GM21576 (cell line): ENCODE data around the gene THAP3.
A peak's percentile ranks its signal among the peaks of the same experiment; 100 is the strongest.
"Not testable (repeated sequence)": the region's sequence is repeated elsewhere in the genome, so short reads cannot be mapped to it uniquely, and the experiment has no call there.

Source experiments
- ATAC-seq: cut with Tn5 transposase; IDR thresholded peaks from one replicate; pipeline ENCODE4 v1.9.1; 2021; ENCODE audit warnings: mild to moderate bottlenecking, moderate library complexity; ENCODE audit not compliant: unreplicated experiment

The THAP3 gene

DNA sequence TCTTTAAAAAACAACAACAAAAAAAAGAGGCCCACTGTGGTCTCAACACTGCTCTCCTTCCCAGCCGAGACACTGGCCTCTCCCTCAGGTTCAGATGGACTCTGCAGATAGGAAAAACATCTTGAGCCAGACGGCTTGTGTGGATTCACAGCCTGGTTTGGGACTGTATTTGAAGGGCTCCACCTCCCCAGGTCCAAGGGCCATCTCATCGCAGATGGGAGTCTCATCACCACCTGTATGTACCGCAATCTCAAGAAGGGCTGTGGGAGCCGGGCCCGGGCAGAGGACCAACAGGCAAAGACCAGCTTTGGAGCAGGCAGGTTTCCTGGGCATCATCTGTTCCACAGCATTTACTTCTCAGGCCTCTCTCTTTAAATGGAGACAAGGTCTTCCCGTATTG is 34.6 kb upstream of the THAP3 start:
- no peak for ATAC-seq

DNA sequence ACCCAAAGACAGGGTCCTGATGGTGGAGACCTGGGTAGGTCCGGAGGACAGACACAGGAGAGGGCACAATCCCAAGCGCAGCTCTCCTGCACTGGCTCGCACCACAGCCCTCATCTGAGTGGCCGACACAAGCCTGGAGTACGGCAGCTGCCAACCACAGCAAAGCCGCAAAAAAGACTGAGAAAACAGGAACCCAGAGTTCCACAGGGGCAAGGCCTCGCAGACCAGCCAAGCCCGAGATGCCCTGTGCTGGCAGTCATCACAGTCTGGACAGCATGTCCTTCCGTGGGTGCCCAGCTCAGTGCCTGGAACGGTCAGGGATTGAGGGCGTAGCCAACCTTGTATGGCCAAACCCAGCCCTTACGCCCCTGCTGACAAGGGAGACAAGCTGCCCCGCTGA is 33.4 kb upstream of the THAP3 start:
- no peak for ATAC-seq

DNA sequence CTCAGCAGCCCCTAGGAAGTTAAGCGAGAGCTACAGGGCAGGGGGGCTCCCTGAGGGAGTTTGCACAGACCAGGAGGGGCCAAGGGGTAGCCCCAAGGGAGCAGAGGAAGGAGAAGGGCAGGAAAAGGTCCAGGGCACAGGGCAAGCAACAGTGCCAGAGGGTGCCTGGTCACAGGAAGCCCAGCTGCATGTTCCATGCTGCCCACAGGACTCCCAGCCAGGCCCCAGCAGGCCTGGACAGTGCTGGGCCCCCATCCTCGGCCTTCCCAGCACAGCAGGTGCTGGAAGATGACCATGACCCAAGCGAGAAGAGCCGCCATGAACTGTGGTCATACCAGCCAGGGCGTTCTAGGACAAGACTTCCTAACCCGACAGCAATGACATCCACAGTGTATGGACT is 33.0 kb upstream of the THAP3 start:
- no peak for ATAC-seq

DNA sequence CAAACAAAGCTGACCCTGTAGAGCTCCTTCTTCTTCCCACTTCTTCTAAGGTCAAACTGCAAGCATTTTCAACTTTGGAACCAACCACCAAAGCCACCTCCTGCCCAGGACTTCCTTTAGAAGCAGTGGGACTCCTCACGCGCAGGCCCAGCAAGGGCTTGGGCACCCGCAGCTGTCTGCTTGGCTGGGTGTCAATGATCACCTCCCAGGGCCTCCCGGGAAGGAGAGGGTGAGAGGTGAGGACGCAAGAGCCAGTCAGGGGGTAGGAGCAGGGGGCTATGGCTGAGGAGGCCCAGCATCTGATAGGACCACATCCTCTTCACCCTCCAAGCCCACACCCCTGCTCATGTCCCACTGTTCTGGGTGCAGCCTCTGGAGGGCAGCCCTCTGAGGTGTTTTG is 32.2 kb upstream of the THAP3 start:
- ATAC-seq = no peak

DNA sequence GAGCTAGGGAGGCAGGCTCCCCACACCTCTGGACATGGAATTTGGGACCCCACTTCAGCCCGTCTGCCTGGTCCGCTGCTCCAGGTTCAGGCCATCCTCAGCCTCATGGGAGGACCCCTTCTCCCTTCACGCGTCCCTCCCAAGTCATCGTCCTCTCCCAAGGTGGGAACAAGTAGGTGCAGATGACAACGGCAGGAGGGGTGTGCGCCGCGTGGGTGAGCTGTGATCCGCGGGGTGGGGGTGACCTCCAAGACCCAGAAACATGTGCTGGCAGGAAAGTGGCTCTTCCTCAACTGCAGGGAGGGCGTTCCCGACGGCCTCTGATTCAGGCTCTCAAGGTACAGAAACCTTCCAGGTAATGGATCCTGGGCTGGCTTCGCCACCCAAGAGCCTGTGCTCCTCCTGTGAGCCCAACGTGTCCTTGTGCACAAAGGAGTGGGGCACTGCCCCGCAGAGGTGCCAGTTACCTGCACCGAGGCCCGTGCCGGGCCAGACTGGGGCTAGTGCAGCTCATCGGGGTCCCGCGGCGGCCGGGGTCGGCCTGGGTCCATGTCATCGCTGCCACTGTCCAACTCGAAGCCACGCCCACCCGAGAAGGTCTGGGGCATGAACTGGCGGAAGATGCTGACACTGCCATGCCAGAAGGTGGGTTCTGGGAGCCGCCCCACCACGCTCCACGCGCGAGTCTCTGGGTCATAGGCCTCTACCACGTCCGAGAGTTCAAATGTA is 31.6 kb upstream of the THAP3 start:
- no peak for ATAC-seq

DNA sequence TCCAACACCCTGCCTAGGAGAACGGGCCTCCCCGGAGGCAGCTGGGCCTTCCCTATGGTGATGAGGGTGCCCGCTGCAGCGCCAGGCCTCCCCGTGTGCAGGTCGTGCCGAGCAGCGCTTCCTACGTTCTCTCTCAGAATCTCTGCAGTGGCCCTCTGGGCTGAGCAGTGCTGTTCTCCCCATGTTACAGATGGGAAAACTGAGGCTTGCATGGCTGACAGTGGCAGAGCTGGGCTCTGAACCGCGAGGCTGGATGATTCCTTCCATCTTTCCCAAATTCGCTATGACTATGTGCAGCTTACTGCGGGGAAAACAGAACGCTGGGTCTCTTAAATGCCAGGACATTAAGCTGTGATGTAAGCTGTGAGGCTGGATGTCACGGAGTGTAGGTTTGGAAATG is 30.9 kb upstream of the THAP3 start:
- no peak for ATAC-seq

DNA sequence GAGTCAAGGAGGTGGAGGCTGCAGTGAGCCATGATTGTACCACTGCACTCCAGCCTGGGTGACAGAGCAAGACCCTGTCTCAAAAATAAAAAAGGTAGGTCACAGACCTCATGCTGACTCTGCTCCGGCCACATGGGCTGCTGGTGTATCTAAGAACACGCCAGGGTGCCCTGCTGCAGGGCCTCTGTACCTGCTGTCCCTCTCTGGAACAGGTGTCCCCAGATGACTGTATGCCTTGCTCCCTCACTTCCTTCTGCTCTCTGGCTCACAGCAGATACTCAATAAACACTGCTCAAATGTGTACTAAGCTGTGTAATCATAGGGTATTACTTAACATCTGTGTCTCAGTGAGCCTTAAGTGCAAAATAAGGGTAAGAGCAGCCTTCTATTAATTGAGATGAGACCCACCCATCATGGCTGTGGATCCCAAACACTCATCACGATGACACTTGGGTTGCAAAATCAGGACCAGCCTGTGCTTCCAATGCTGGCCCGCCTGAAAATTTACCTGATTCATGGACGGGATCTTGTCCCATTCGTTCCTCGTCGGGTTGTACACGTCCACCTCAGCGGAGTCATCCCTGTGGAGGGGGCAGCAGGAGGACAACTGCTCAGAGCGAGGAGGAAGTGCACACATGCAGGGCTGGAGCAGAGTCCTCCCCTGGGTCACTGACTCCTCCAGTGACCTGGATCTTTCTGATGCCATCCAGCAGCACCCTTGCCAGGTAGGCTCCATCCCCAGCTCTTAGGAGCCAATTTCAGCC is 29.5 kb upstream of the THAP3 start:
- no peak for ATAC-seq

DNA sequence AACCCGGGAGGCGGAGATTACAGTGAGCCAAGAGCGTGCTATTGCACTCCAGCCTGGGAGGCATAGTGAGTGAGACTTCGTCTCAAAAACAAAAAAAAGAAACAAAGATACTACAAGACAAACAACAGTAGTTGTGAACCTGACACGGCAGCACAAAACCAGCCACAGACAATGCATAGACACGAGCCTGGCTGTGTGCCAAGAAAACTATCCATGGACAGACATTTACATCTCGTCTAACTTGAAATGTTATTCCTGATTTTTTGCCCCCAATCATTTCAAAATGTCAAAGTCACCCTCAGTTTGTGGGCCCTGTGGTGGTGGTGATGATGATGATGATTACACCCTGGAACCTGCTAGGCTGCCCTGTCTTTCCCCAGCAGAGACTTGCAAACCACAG is 28.3 kb upstream of the THAP3 start:
- ATAC-seq = no peak

DNA sequence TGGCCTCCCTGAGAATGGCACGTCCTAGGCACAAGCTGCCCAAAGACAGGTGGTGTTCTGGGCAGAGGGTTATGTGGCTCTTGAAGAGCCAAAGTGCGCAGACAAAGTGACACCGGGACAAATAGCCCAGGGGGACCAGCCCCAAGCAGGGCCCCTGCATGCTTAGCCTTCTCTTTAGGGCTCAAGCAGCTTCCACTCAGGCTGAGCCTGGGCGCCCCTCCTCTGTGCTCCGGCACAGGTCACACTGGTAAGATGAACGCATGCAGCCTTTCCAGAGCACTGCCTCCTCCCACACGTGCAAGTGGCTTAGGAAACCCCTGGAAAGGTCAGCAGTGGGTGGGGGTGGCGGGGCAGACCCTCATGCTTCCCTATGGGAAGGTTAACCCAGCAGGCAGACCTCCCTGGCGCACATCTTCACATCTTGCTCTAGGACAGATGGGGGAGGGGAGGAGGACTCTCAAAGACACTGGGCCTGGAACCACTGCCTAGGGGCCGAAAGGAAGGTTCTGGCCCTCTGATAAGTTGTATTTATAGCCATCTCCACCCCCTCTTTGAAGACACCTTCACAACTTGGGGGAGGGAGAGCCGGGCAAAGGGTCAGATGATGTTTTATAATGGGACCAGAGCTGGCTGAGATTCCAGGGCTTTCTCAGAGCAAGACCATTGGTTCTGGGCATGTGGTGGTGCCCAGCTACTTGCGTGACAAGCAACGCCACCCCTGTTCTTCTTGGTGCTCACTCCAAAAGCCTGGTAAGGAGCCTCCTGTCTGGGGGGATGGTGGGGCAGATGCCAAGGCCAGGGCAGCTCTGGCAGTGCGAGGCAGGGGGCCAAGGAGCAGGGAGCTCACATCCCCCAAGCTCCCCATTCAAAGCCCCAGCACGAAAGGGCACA is 27.5 kb upstream of the THAP3 start:
- no peak for ATAC-seq

DNA sequence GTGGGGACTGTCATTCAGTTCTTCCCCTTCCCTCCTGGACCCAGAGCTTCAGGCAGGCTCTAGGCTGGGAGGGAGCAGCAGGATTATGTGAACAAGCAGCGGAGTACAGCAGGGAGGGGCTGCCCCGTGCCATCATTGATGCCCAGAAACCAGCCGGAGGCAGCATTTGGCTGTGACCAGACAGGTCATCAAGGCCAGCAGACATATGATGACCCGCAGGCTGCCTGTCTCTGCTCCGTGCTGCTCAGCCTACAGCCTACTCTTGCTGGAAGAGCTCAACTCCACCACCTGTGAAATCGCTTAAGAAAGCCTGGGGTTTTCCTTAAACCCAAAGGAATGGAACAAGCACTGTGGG is 26.9 kb upstream of the THAP3 start:
- ATAC-seq = no peak

DNA sequence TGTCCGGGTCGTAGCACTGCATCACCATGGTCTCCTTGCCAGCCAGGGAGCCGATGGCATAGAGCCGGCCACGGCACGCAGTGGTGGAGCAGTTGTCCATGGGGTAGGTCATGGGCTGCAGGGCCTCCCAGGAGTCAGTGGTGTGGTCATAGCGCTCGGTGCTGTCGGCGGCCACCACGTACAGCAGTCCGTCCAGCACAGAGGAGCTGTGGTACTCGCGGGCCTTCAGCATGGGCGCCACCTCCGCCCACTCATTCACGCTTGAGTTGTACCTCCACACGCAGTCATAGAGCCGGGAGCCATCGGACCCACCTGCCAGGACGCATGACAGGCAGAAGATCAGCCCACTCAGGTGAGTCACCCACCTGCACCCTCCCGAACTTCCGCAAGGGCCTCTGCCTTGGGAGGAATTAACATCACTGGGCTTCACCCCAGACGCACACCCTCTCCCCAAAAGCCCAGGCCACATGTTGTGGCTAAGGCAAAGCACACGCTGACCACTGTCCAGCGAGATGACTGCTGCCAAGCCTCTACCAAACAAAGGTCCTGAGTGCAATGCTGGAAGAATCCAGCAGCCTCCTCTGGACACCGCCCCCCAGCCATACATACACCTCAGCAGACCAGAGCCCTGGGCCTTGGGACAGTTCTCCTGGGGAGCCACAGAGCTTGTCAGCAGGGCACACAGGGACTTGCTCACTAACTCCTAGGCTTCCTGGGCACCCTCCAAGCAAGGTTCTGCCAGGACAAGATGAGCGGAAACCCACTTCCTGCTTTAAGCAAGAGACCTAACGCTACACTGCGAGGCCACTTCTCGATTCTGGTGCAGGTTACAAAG is 25.3 kb upstream of the THAP3 start:
- ATAC-seq = no peak

DNA sequence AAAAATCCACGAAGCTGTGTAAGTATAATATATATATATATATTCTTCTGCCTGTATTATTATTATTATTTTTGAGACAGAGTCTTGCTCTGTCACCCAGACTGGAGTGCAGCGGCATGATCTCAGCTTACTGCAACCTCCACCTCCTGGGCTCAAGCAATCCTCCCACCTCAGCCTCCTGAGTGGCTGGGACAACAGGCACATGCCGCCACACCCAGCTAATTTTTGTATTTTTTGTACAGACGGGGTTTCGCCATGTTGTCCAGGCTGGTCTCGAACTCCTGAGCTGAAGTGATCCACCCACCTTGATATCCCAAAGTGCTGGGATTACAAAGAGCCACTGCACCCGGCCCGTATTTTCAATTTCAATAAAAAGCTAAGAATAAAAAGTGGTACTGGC is 24.7 kb upstream of the THAP3 start:
- ATAC-seq = not testable (repeated sequence)

DNA sequence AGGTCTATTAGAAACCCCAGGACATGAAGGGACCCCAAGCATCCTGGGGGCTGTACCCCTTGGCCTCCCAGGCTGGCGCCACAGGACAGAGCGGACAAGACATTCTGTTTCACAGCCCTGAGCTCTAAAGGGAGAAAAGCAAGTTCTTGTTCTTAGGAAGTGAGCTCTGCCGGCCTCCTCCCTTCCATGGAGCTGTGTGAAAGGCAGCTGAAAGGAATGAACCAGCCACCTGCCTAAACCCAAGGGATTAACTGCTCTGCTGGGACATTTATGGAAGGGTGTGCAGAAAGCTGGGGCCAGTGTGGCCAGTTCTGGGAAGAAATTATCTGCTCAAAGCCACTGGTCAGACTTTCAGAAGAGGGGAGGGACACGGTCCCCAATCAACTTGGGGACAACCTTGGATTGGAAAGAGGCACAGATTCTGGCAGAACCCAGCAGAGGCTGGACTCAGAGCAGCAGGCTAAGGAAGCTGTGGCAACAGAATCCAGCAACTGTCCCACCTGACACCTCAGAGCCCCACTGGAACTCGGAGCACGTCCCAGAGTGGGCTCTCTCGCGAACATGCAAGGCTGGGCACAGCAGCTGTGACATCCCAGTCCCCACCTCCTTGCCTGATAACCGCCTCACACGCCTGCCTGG is 24.1 kb upstream of the THAP3 start:
- ATAC-seq = peak; percentile 7

DNA sequence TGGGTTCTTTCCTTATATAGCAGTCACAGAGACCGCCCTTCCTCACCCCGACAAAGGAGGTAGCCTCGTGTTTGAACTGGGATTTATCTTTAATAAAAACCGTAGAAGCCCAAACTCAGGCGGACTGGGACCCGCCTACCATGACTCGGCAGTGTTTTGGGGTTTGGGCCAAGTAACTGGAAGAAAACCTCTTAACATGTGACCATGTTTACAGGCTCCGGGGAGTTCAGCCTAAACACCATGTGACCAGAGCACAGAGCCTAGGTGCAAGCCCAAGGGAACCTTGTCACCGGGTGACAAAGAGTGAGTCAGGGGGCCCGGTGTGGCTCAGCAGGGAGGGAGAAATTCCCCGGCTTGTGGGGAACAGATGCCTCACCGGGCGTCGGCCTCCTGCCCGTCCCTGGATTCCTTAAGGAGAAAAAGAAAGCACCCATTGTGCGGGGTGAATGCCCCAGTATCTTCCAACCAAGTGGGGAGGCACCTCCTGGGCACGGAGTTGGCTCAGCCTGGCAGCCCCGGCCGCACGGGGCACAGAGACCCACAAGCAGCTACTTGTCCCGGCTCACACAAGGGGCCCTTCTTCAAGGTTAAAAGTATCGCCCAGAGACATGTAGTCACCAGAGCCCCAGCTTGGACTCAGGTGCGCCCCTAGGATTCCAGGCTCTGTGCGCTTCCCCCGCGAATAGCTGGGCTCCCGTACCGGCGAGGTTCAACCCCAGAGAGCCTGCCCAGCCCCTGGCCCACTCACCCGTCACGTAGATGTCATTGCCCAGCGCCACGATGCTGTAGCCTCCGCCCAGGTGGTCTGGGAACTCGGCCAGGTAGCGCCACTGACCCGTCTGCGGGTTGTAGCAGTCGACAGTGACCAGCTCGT is 23.4 kb upstream of the THAP3 start:
- peak; percentile 39 for ATAC-seq

DNA sequence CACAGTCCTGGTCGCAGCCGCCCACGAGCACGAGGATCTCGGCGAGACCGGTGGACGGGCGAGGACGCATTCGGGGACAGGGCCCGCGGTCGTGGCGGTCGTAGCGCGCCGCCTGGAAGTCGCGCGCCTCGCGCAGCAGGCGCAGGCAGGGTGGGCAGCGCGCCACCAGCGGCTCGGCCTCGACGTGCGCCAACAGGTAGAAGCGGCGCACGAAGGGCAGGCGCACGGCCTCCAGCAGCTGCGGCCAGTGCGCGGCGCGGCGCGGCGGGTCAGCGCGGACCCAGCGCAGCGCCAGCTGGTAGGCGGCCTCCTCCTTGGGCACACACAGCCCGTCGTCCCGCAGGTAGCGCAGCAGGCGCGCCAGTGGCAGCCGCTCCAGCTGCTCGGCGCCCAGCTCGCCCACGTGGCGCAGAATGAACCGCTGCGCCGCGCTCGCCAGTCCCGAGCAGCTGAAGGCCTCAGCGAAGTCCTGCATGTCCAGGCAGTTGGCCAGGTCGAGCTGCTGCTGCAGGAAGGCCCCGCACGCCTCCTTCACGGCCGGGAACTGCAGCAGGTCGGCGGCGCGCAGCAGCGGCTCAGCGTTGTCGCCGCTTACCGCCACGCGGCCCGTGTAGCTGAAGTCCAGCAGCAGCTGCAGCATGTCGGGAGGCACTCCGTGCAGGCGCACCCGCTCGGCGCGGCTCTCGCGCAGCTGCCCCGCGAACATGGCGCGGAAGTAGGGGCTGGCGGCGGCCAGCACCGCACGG is 22.6 kb upstream of the THAP3 start:
- no peak for ATAC-seq

DNA sequence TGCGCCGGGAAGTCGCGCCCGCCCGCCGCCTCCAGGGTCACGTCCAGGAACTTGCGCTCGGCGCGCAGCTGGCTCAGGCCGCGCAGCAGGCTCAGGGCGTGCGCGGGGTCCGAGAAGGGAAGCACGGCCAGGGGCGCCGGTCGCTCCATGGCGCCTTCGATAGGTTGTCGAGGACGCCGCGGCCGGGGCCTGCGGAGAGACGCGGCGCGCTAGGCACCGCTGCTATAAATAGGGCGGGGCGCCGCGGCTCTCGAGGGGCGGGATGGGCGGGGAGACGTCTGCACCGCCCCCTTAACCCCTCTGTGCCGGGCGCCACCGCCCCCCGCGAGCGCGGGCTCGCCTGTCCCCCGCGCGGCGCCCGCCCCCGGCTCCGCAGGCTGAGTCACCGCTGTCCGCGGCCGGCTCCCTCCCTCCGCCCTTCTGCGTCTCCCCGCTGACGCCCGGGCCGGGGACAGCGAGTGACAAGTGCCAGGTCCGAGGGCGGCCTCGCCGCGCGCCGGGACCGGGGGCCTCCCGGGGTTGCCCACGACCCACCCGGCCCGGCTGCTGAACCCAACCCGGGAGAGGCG is 21.9 kb upstream of the THAP3 start, which contains the start of gene KLHL21:
Gene KLHL21 (minus strand): TSS at position 201 of the 569 bp plus-strand sequence. CDS start 52 bp downstream, at position 149.
- peak; percentile 39 for ATAC-seq

DNA sequence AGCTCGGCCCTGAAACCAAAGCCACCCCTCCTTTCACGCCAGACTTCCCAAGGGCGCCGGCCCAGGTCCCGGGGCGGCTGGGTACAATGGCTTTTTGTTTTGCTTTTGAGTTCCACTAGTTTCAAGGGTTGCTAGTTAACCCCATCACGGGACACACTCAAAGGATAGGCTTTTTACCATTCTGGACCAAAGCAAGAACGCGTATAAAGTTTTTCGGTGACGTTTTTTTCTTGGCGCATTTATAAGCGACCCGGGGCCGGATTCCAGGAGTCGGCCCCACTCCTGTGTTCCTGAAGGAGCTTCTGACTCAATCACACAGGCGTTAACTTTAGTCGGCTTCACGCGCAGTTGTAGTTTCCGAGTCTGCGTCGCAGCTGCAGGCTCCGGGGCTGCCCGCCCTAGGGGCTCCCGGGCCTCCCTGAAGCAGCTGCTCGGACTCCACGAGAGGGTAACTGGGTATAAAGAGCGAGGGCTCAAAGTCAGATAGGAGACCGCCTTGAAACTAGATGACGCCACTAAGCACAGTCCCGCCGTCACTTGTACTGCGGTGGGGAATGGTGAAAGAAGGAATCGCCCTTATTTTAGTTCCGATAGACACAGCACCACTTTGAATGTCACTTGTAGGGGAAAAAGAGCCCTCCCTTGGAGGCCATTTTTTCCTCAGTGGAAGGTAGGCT is 21.3 kb upstream of the THAP3 start:
- peak; percentile 17 for ATAC-seq
